Stimulated activated CD8-positive, alpha-beta memory T cell treated with anti-CD3 and anti-CD28 coated beads, Interleukin-2, amount 100 ng/mL, for 1 hour (primary cell): ENCODE data around the gene MPPE1.
"Not testable (repeated sequence)": the region's sequence is repeated elsewhere in the genome, so short reads cannot be mapped to it uniquely, and the experiment has no call there.

Experiments used
- DNase-seq, 2 donors: peaks; one replicate each; pipeline ENCODE4 v3.0.0-alpha.2; 2020; ENCODE audit warnings: low read depth in 2 of 2

Gene MPPE1

GRCh38 chr18:11908182-11909060 is at the start of gene MPPE1:
TSS of gene MPPE1 (minus strand) at chr18:11908317. CDS start at chr18:11897264, 11,053 bp downstream.
- DNase-seq, result peak; percentile 66 to 73

- no peak for DNase-seq
Observed at GRCh38 chr18:11957636-11958035, 49.5 kb upstream of the MPPE1 start.

- DNase-seq, result no peak
Observed at GRCh38 chr18:11956371-11957308, 48.5 kb upstream of the MPPE1 start.

GRCh38 chr18:11955239-11956029 is 47.3 kb upstream of the MPPE1 start:
- no peak for DNase-seq

GRCh38 chr18:11953113-11953512 is 45.0 kb upstream of the MPPE1 start:
- DNase-seq, result no peak

- no peak for DNase-seq
Observed at GRCh38 chr18:11951390-11951851, 43.3 kb upstream of the MPPE1 start.

- no peak for DNase-seq
Observed at GRCh38 chr18:11950824-11951223, 42.7 kb upstream of the MPPE1 start.

- DNase-seq, result no peak
Observed at GRCh38 chr18:11948852-11949523, 40.9 kb upstream of the MPPE1 start.

GRCh38 chr18:11947214-11948191 is 39.4 kb upstream of the MPPE1 start:
- peak; percentile 13 to 31 for DNase-seq

GRCh38 chr18:11946756-11947155 is 38.6 kb upstream of the MPPE1 start:
- no peak for DNase-seq

GRCh38 chr18:11945834-11946659 is 37.9 kb upstream of the MPPE1 start:
- DNase-seq, result not testable (repeated sequence)

GRCh38 chr18:11944786-11945185 is 36.7 kb upstream of the MPPE1 start:
- no peak for DNase-seq

GRCh38 chr18:11944252-11944651 is 36.1 kb upstream of the MPPE1 start:
- no peak for DNase-seq

GRCh38 chr18:11943551-11943950 is 35.4 kb upstream of the MPPE1 start:
- DNase-seq, result no peak

GRCh38 chr18:11940956-11941355 is 32.8 kb upstream of the MPPE1 start:
- no peak for DNase-seq

- peak; percentile 57 for DNase-seq
Observed at GRCh38 chr18:11937874-11938478, 29.9 kb upstream of the MPPE1 start.

- no peak for DNase-seq
Observed at GRCh38 chr18:11932393-11932792, 24.3 kb upstream of the MPPE1 start.

- DNase-seq, result no peak
Observed at GRCh38 chr18:11927497-11927896, 19.4 kb upstream of the MPPE1 start.
